ENCODE measurements around the gene IFT81.

DNA sequence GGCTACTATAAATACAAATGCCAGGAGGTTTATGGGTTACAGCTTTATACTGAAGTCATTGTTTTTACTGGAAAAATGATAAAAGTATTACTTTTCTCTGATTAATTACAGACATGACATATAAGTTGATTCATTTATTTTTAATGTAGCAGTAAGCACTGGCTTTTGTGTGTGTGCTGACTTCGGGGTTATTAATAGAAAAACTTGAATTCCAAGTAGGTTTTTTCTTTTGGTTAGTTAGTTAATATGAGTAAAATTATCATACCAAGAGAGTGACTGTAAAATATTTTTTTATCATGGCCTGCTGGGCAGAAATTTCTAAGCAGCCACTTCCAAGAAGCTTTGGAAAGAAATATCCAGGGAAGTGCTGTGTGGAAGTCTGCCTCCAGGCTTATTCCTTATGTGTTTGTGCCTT is 56.4 kb downstream of the IFT81 start:
- no peak for TF ChIP-seq POLR2A (IDR thresholded peaks at IDR 0.05)
- TF ChIP-seq, protein P1, sequence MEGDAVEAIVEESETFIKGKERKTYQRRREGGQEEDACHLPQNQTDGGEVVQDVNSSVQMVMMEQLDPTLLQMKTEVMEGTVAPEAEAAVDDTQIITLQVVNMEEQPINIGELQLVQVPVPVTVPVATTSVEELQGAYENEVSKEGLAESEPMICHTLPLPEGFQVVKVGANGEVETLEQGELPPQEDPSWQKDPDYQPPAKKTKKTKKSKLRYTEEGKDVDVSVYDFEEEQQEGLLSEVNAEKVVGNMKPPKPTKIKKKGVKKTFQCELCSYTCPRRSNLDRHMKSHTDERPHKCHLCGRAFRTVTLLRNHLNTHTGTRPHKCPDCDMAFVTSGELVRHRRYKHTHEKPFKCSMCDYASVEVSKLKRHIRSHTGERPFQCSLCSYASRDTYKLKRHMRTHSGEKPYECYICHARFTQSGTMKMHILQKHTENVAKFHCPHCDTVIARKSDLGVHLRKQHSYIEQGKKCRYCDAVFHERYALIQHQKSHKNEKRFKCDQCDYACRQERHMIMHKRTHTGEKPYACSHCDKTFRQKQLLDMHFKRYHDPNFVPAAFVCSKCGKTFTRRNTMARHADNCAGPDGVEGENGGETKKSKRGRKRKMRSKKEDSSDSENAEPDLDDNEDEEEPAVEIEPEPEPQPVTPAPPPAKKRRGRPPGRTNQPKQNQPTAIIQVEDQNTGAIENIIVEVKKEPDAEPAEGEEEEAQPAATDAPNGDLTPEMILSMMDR (IDR thresholded peaks at IDR 0.05): no peak

Data from tibial nerve (tissue), 3 donors.